Activated CD8-positive, alpha-beta memory T cell treated with anti-CD3 and anti-CD28 coated beads, Interleukin-2, amount 50 U/mL, for 48 hours (primary cell): ENCODE measurements around the gene HOXD13.

Experiments
- DNase-seq: peaks from one replicate; pipeline ENCODE4 v3.0.0-alpha.2; 2020

The HOXD13 gene

GRCh38 chr2:176095421-176095820 lies 2.9 kb downstream of the HOXD13 start:
- no peak for DNase-seq

DNA sequence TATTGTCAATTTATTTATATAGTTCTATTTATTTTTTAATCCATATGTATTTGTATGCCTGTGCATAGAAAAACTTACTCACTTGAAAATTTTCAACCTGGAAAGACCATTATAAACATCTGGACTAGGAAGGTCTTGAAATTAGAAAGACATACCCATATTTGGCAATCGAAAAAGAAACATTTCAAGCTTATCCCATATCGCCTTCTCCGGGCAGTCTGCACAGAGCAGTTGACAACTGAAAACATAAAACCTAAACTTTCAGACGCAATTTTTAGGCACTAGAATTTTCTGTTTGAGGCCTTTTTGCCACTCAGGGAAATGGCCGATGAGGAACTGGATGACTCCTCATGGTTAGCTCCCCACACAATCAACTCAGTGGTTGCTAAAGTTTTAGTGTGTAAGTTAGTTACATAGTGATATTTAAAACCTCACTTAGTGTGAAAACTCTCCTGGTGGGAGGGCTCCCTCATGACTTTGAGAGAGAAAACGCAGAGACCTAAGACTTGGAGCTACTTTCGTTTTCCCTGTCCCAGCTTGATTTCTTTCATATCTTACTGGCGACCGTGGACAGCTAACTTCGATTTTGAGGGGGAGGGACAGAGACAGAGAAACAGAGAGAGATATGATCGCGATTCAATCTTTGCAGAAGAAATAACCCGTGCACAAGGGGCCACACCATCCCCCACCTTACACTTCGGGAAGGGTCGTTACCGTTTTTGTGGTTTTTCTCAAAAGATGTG lies 3.9 kb downstream of the HOXD13 start:
- DNase-seq, result peak; percentile 41

GRCh38 chr2:176096986-176097819 lies 4.7 kb downstream of the HOXD13 start:
- peak; percentile 81 for DNase-seq

DNA sequence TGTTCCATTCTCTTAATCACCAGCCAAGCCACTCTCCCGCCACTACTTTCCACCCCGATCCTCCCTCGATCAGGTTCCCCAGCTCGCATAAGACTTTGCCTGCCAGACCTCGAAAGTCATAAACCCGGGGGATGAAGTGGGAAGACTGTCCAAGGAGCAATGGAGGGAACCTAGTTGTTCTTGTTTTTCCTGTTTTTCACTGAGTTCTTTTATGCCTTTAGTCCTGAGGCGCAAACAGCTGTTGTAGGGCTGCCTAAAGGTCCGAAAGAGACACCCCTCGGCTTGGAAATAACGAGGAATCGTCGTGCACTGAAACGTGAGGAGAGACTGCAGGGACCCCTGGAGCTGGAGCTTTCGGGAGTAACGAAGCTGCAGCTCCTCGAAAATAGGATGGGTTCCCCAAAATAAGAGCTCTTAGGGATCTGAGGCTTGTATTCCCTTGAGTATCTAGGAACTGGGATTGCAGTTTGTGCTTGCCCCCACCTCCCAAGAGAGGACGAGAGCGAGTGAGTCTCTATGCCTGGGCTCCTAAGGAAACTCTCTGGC lies 5.4 kb downstream of the HOXD13 start:
- DNase-seq, result no peak

DNA sequence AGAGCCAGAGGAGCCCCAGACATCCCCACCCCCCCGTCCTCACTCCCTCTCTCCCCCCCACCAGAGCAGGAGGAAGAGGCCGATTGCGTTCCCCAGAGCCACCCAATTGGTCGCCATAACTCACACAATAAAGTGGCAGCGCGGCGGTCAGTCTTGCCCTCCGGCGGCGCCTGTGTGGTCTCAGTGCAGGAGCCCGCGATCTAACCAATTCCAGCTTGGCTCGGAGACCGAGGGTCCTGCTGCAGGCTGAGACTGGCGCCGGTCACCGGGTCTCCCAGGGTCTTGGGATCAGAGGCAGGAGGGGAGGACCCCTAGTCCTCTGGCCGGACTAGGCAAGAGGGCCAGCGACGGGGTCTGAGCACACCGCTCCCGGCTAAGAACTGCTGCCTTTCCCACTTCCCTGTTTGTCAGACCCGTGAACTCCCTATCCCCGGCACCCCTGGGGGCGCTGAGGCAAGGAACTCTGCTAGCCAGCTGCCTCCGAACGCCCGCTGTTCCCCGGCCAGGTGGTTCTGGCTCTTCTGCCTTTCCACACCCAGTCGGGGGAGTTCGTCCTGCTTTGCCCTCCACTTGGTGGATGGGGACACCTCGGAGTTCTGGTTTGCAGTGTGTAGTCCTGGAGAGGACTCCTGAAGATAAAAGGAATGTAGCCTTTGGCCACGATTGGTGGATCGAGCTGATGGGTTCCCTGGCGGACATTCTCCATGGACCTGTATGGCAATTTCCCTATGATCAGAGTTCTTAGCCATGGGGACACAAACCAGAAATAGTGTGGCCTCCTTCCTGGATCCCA lies 6.0 kb downstream of the HOXD13 start:
- DNase-seq, result peak; percentile 53

- no peak for DNase-seq
These were observed 6.7 kb downstream of the HOXD13 start for GRCh38 chr2:176099159-176099727.

DNA sequence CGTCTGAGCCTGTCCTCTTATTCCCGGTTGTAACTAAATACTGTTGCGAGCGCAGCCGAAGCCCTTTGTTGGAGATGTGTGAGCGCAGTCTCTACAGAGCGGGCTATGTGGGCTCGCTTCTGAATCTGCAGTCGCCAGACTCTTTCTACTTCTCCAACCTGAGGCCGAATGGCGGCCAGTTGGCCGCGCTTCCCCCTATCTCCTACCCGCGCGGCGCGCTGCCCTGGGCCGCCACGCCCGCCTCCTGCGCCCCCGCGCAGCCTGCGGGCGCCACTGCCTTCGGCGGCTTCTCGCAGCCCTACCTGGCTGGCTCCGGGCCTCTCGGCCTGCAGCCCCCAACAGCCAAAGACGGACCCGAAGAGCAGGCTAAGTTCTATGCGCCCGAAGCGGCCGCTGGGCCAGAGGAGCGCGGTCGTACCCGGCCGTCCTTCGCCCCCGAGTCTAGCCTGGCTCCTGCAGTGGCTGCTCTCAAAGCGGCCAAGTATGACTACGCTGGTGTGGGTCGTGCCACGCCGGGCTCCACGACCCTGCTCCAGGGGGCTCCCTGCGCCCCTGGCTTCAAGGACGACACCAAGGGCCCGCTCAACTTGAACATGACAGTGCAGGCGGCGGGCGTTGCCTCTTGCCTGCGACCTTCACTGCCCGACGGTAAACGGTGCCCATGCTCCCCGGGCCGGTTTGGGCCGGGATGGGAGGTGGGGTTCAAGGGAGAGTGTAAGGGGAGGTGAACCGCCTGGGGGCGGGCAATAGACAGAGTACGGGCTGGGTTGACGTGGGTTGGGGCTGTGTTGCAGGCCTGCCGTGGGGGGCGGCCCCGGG lies 7.4 kb downstream of the HOXD13 start, which contains the start of gene HOXD12:
HOXD12 (plus strand) TSS at position 68 of the 819 bp plus-strand sequence; CDS start at position 75, 7 bp downstream.
- DNase-seq, result peak; percentile 51

DNA sequence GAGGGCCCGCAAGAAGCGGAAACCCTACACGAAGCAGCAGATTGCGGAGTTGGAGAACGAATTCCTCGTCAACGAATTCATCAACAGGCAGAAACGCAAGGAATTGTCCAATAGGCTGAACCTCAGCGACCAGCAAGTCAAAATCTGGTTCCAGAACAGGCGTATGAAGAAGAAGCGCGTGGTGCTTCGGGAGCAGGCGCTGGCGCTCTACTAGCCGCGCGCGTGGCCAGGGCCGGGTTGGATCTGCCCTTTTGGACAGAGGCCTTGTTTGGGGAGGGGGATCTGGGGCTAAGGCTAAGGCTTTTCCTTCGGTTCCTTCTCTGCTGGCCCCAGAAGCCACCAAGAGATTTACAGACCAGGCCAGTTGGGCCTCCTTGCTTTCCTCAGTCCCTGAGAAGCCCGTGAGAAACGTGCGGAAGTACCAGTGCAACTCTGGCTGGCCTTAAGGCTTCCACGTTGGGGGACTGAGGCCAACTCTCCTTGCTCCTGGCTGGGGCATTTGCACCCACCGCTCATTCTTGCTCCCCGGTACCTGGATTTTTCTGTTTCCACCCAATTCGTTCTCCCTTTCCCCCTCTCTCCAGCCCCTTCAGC lies 8.1 kb downstream of the HOXD13 start:
- DNase-seq, result peak; percentile 47

GRCh38 chr2:176101216-176101830 lies 8.8 kb downstream of the HOXD13 start:
- DNase-seq, result no peak

- DNase-seq, result no peak
These were observed 9.3 kb downstream of the HOXD13 start for GRCh38 chr2:176101842-176102241.

- DNase-seq, result no peak
These were observed 9.9 kb downstream of the HOXD13 start for GRCh38 chr2:176102309-176102866.

DNA sequence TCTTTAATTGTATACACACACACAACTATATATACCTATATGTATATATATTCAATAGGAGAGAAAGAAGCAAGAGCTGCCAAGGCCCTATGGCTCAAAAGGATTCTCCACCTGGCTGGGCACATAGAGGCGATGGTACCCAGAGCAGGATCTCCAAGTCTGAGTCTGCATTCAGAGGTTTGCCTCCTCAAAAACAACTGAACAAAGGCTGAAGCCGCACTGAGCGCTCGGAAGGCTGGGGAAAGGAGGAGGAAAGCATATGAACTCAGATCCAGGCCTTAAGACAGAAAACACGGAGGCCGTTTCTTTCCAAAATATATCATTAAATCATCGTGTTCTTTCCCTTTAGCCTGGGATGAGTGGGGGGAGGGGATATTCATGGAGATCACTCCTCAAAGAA lies 10.7 kb downstream of the HOXD13 start:
- no peak for DNase-seq

DNA sequence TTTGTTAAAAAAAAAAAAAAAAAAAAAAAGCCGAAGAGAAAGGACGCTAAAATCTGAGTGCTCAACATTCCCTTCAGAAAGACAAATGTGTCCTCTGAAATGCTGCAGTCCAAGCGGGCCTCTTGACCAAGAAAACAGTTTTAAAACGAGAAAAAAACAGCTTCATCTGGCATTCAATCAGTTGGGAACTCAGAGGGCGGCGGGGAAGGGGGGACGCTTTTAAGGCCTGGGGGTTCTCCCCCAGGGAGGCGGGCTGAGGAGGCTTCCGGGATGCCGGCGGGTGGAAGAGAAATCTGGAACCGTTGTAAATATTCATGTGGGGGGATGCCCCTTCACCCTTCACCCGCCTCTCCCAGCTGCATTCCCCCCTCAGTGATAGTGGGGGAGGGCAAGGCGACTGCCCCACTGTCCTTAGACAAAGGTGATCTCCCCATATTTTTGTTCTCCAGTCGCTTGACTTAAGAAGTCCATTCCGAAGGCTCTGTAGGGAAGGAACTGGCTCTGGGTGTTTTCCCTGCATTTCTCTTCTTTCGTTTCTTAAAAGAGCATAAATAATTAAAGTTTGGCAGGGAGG lies 11.3 kb downstream of the HOXD13 start:
- peak; percentile 35 for DNase-seq

DNA sequence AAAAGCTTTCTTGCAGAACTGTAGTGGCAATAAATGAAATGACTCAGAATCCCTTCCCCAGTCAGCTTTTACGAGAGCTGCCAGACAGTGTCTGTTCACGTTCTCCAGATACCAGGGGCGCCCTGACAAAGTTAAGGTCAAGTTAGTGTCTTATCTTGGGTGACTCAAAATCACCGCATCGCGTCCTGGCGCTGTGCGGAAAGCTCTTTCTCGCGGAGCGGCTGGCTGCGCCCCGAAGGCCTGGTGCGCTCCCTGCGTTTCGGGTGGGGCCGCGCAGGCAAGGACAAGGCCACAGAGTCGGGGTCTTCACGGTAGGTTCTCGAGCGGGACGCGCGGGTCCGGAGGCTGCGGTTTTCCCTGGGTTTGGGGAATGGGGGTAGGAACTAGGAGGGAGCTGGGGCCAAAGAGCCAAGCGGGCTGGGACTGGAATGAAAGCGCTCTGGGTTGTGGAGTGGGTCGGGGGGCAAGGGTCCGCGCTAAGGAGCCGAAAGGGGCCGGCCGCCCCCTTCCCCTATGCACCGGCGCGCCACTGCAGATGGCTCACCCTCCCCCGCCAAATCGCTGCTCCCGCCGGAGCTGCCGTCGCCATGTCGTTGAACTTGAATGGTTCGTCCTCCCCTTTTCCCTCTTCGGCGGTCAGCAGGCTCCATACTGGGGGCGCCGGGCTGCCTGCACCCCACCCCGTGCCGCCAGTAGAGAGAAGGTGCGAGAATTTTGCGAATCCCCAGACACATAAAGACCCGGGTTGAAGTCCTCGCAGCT lies 12.0 kb downstream of the HOXD13 start:
- DNase-seq, result peak; percentile 55

- DNase-seq, result peak; percentile 54
These were observed 12.7 kb downstream of the HOXD13 start for GRCh38 chr2:176105078-176105729.

- DNase-seq, result peak; percentile 49
These were observed 13.4 kb downstream of the HOXD13 start for GRCh38 chr2:176105730-176106580.
